ENCODE measurements around the gene NFKB1. TPM values are rescaled to one million over a fixed set of nuclear protein-coding genes. Genes with fewer than 3 reads are reported as not detected.
"Not testable (repeated sequence)": the region's sequence is repeated elsewhere in the genome, so short reads cannot be mapped to it uniquely, and the experiment has no call there.

Gene NFKB1
- total and polyA plus RNA-seq, 8 donors, result 9.6 to 36.5 (median 21.2) TPM

DNA sequence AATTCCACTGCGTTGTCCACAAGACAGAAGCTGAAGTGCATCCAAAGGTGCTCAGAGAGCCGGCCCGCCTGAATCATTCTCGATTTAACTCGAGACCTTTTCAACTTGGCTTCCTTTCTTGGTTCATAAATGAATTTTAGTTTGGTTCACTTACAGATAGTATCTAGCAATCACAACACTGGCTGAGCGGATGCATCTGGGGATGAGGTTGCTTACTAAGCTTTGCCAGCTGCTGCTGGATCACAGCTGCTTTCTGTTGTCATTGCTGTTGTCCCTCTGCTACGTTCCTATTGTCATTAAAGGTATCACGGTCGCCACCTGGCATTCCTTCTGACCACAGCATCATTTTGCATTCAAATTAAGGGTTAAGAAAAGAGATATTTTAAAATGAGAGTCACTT lies 115.5 kb downstream of the NFKB1 start:
- no peak overlapping the region for H3K4me3 ChIP-seq
- H3K27ac ChIP-seq, result no peak overlapping the region
- no peaks in the 10 kb centered on the region for H3K9me3 ChIP-seq
- 76 to 85% (median 77%) methylated on average over 9 of the region's 9 CpGs for WGBS, 5 donors
- no peak for TF ChIP-seq EP300 (IDR thresholded peaks at IDR 0.05)
- TF ChIP-seq, protein P1, sequence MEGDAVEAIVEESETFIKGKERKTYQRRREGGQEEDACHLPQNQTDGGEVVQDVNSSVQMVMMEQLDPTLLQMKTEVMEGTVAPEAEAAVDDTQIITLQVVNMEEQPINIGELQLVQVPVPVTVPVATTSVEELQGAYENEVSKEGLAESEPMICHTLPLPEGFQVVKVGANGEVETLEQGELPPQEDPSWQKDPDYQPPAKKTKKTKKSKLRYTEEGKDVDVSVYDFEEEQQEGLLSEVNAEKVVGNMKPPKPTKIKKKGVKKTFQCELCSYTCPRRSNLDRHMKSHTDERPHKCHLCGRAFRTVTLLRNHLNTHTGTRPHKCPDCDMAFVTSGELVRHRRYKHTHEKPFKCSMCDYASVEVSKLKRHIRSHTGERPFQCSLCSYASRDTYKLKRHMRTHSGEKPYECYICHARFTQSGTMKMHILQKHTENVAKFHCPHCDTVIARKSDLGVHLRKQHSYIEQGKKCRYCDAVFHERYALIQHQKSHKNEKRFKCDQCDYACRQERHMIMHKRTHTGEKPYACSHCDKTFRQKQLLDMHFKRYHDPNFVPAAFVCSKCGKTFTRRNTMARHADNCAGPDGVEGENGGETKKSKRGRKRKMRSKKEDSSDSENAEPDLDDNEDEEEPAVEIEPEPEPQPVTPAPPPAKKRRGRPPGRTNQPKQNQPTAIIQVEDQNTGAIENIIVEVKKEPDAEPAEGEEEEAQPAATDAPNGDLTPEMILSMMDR (IDR thresholded peaks at IDR 0.05), result no peak
- TF ChIP-seq POLR2A (IDR thresholded peaks at IDR 0.05), result no peak
- no peak for TF ChIP-seq POLR2AphosphoS5 (IDR thresholded peaks at IDR 0.05)
- intact Hi-C loops (cut with DNase I; ENCODE audit: low total_unique reads), result no loop called here
- peaks cover 34 to 57% (median 56%) of the 10 kb centered on the region in 4 donors for H3K36me3 ChIP-seq
- H3K27me3 ChIP-seq, result no peaks in the 10 kb centered on the region
- DNase-seq, result peak in 1 of 2 donors; percentile 50
- H3K4me1 ChIP-seq, result peaks cover 8 to 25% (median 13%) of the 10 kb centered on the region in 4 donors

DNA sequence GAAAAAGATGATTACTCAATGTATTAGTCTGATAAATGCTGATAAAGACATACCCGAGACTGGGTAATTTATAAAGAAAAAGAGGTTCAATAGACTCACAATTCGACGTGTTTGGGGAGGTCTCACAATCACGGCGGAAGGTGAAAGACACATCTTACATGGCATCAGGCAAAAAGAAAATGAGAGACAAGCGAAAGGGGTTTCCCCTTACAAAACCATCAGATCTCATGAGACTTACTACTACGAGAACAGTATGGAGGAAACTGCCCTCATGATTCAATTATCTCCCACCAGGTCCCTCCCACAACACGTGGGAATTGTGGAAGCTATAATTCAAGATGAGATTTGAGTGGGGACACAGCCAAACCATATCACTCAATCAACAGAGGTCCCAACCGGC lies 117.9 kb downstream of the NFKB1 start:
- 50 to 73% (median 55%) methylated on average over 9 of the region's 9 CpGs for WGBS, 5 donors
- H3K4me3 ChIP-seq; DNase-seq; H3K27me3 ChIP-seq; H3K9me3 ChIP-seq; H3K27ac ChIP-seq; intact Hi-C loops (cut with DNase I; ENCODE audit: low total_unique reads): not testable (repeated sequence)
- Histone ChIP-seq H3K4me1 (peaks cover 8 to 18% (median 13%) of the 10 kb centered on the region in 4 donors), H3K36me3 (peaks cover 15 to 34% (median 32%) of the 10 kb centered on the region in 4 donors)

DNA sequence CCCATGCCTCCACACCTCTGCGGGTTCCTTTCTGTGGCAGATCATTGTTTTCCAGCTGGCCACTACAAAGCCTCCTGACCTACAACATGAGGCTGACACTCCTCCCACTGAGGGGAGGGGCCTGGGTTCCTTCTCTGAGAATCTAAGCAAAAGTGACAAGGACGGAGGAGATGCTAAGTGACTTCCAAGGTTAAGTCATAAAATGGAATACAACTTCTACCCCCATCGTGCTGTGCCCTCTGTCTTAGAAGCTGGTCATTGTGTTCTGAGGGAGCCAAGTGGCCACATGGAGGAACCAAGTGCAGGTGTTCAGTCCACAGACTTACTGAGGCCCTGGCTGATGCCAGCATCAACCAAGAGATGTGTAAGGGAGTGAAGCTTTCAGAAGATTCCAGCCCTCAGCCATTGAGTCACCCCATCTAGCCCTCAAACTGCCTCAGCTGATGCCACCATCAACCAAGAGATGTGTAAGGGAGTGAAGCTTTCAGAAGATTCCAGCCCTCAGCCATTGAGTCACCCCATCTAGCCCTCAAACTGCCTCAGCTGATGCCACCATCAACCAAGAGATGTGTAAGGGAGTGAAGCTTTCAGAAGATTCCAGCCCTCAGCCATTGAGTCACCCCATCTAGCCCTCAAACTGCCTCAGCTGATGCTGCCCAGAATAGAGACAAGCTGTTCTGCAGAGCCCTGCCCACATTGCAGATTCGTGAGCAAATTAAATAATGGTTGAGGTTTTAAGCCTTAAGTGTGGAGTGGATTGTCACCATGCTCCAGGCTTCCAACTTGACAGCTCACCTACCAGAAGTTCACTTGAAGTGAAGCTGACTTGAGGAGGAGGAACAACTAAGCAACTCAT lies 118.8 kb downstream of the NFKB1 start:
- peak overlapping the region in 1 of 4 donors; percentile 18 for H3K4me3 ChIP-seq
- H3K27ac ChIP-seq, result peak overlapping the region; percentile 58 to 84 (median 79)
- DNase-seq, result peak in 1 of 2 donors; percentile 31

DNA sequence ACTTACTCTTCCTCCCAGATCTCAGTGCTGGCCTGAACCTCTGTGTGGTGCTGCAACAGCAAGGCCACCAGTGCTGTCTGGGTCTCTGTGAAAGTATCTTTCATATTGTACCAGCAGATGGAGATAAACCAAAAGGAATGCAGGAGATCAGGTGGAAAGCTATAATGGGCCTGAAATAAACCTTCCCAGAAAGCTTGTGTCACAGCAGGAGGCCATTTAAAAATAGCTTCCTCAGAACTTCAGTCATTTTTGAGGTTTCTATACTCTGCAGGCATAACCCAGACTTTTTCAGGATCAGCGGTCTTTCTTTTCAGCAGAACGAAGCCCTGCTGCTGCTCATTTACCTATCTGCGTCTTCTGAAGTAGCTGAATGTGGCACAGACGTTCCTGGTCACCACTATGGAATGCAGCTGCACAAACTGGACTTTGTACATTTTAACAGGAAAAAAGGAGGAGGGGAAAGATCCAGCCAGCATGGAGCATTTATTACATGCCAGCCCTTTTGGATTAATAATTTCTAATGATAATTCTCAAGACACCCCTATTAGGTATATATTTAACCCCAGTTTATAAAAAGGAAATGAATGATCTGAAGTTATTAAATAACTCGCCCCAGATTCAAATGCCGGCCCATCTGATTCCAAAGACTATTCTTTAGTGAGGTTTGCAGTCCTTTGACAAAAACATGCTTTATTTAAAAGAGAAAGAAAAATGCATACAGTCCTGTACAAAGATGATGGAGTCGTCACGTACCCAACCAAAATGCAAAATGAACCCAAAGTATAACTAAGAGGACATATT lies 119.7 kb downstream of the NFKB1 start:
- DNase-seq, result peak; percentile 58 to 88
- no peaks in the 10 kb centered on the region for H3K27me3 ChIP-seq
- WGBS, 5 donors, result 34 to 45% (median 43%) methylated on average over 8 of the region's 8 CpGs
- H3K9me3 ChIP-seq, result no peaks in the 10 kb centered on the region
- TF ChIP-seq, protein P1 (IDR thresholded peaks at IDR 0.05), result peak in 4 of 7 experiments; percentile 11 to 70 (median 42)
- TF ChIP-seq EP300 (IDR thresholded peaks at IDR 0.05) (no peak), POLR2AphosphoS5 (IDR thresholded peaks at IDR 0.05) (peak in 1 of 3 donors; percentile 24), POLR2A (IDR thresholded peaks at IDR 0.05) (no peak)
- peaks cover 0 to 15% (median 14%) of the 10 kb centered on the region in 4 donors for H3K36me3 ChIP-seq
- H3K27ac ChIP-seq, result peak overlapping the region; percentile 71 to 84 (median 79)
- intact Hi-C loops (cut with DNase I; ENCODE audit: low total_unique reads), result loop anchor here (10.0 kb wide), 2 partner anchors 166 to 384 kb away; no protein-coding TSS in a partner anchor
- peaks cover 8 to 26% (median 13%) of the 10 kb centered on the region in 4 donors for H3K4me1 ChIP-seq
- peak overlapping the region; percentile 14 to 21 (median 18) for H3K4me3 ChIP-seq

More for the DNA sequence above, 118.8 kb downstream of the NFKB1 start:
- not testable (repeated sequence) for H3K27me3 ChIP-seq, H3K9me3 ChIP-seq
- intact Hi-C loops (cut with DNase I; ENCODE audit: low total_unique reads), result loop anchor here (10.0 kb wide), 2 partner anchors 165 to 385 kb away; no protein-coding TSS in a partner anchor
- peaks cover 7 to 24% (median 22%) of the 10 kb centered on the region in 4 donors for H3K36me3 ChIP-seq
- 38 to 59% (median 51%) methylated on average over 4 of the region's 4 CpGs for WGBS, 5 donors
- peaks cover 8 to 18% (median 13%) of the 10 kb centered on the region in 4 donors for H3K4me1 ChIP-seq

DNA sequence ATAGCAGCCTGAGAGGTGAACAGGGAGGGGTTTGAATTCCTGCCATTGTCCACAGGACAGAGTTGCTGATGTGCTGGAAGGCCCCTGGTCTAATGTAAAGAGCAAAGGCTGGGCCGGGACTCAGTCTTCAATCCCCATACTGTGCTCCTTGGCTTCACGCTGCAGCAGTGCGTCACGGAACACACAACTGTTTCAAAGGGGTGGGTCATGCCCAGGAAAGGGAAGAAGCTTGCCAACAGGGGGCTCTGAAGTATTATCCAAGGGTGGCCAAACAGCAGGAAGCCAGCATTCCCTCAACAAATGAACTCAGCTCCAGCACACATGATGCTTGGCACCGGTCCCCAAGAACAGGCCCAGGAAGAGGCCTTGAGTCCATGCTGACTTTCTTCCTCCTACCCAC lies 122.5 kb downstream of the NFKB1 start:
- no peaks in the 10 kb centered on the region for H3K27me3 ChIP-seq
- H3K4me3 ChIP-seq, result no peak overlapping the region
- H3K27ac ChIP-seq, result no peak overlapping the region
- intact Hi-C loops (cut with DNase I; ENCODE audit: low total_unique reads), result loop anchor here (10.0 kb wide), 2 partner anchors 169 to 381 kb away; no protein-coding TSS in a partner anchor
- H3K9me3 ChIP-seq, result no peaks in the 10 kb centered on the region
- TF ChIP-seq POLR2AphosphoS5 (IDR thresholded peaks at IDR 0.05) (no peak), EP300 (IDR thresholded peaks at IDR 0.05) (no peak), POLR2A (IDR thresholded peaks at IDR 0.05) (no peak)
- TF ChIP-seq, protein P1 (IDR thresholded peaks at IDR 0.05), result no peak
- DNase-seq, result peak in 1 of 2 donors; percentile 73
- no peaks in the 10 kb centered on the region for H3K36me3 ChIP-seq
- 71 to 89% (median 77%) methylated on average over 5 of the region's 5 CpGs for WGBS, 5 donors
- H3K4me1 ChIP-seq, result peaks cover 8 to 37% (median 13%) of the 10 kb centered on the region in 4 donors
